Mucosa of rectum (tissue), 2 donors: Measurements from ENCODE around the gene CFAP99.

Source experiments
- H3K27ac ChIP-seq, 2 donors: one replicate each; pipeline ENCODE4 v1.7.0; 2013; ENCODE audit warnings: inconsistent platforms in 2 of 2, low read depth in 2 of 2, low read length in 2 of 2
- H3K27me3 ChIP-seq, 2 donors: one replicate each; pipeline ENCODE4 v1.7.0; 2013; ENCODE audit warnings: low read length in 2 of 2; ENCODE audit not compliant: control insufficient read depth in 2 of 2, insufficient read depth in 2 of 2
- H3K36me3 ChIP-seq, 2 donors: one replicate each; pipeline ENCODE4 v1.7.0; 2013; ENCODE audit warnings: low read length in 2 of 2; ENCODE audit not compliant: control insufficient read depth in 2 of 2, insufficient read depth in 2 of 2
- H3K4me1 ChIP-seq, 2 donors: one replicate each; pipeline ENCODE4 v1.7.0; 2013; ENCODE audit warnings: low read length in 2 of 2, mild to moderate bottlenecking in 1 of 2; ENCODE audit not compliant: control insufficient read depth in 2 of 2, insufficient read depth in 2 of 2
- H3K4me3 ChIP-seq, 2 donors: one replicate each; pipeline ENCODE4 v1.7.0; 2013; ENCODE audit warnings: low read length in 2 of 2
- H3K9ac ChIP-seq, 2 donors: one replicate each; pipeline ENCODE4 v1.7.0; 2013; ENCODE audit warnings: low read length in 2 of 2, low read depth in 1 of 2, mild to moderate bottlenecking in 1 of 2
- H3K9me3 ChIP-seq, 2 donors: one replicate each; pipeline ENCODE4 v1.7.0; 2013; ENCODE audit warnings: low read length in 2 of 2; ENCODE audit not compliant: control insufficient read depth in 2 of 2
- donor health status: healthy.
- donor health status: Normal muscosa, but diverticular disease.

CFAP99 gene

DNA sequence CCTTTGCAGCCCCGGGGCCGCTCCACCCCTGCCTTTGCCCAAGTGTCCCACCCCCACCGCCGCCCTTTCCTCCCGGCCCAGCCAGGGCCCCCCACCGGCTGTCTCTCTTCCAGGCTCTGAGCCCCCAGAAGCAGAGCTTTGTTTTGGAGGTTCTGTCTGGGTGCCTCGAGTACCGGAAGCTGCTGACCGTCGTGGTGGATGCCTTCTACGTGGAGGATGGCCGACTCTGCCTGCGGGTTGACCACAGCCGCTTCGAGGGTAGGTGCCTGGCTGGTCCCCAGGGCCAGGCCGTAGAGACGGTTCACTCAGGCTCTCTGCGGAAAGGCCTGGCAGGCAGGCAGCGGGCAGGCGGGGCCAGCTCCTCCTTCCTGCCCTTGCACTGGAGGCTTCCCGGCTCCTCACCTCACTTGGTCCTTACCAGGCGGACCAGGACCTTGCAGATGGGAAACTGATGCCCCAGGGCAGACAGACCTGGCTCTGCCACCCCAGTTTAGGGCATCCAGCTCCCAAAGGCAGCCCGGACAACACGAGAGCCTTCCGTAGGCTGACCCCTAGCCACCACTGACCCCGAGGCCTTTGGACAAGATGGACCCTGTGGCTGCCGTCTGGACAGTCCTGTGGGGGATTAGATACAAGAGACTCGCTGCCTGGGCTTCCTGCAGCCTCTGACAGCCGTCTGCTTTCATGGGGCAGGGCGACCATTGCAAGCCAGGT lies 18.2 kb downstream of the CFAP99 start:
- no peaks in the 10 kb centered on the region for H3K36me3 ChIP-seq
- H3K9ac ChIP-seq = no peak overlapping the region
- H3K4me3 ChIP-seq = no peak overlapping the region
- no peaks in the 10 kb centered on the region for H3K27me3 ChIP-seq
- H3K27ac ChIP-seq = no peak overlapping the region
- H3K9me3 ChIP-seq = no peaks in the 10 kb centered on the region
- H3K4me1 ChIP-seq = no peaks in the 10 kb centered on the region

- no peak overlapping the region for H3K27ac ChIP-seq
Observed at GRCh38 chr4:2437475-2438215, 18.9 kb downstream of the CFAP99 start.

GRCh38 chr4:2438822-2439718 lies 20.3 kb downstream of the CFAP99 start:
- Histone ChIP-seq H3K4me1 (no peaks in the 10 kb centered on the region), H3K9me3 (no peaks in the 10 kb centered on the region), H3K4me3 (no peak overlapping the region), H3K36me3 (no peaks in the 10 kb centered on the region), H3K27me3 (no peaks in the 10 kb centered on the region), H3K27ac (no peak overlapping the region), H3K9ac (no peak overlapping the region)

More at GRCh38 chr4:2437475-2438215, 18.9 kb downstream of the CFAP99 start:
- no peak overlapping the region for H3K4me3 ChIP-seq
- H3K9me3 ChIP-seq = no peaks in the 10 kb centered on the region
- no peaks in the 10 kb centered on the region for H3K27me3 ChIP-seq
- no peak overlapping the region for H3K9ac ChIP-seq
- no peaks in the 10 kb centered on the region for H3K4me1 ChIP-seq
- no peaks in the 10 kb centered on the region for H3K36me3 ChIP-seq

- Histone ChIP-seq H3K27me3 (no peaks in the 10 kb centered on the region), H3K9me3 (no peaks in the 10 kb centered on the region), H3K9ac (no peak overlapping the region)
Observed at GRCh38 chr4:2441393-2442174, 22.8 kb downstream of the CFAP99 start.

DNA sequence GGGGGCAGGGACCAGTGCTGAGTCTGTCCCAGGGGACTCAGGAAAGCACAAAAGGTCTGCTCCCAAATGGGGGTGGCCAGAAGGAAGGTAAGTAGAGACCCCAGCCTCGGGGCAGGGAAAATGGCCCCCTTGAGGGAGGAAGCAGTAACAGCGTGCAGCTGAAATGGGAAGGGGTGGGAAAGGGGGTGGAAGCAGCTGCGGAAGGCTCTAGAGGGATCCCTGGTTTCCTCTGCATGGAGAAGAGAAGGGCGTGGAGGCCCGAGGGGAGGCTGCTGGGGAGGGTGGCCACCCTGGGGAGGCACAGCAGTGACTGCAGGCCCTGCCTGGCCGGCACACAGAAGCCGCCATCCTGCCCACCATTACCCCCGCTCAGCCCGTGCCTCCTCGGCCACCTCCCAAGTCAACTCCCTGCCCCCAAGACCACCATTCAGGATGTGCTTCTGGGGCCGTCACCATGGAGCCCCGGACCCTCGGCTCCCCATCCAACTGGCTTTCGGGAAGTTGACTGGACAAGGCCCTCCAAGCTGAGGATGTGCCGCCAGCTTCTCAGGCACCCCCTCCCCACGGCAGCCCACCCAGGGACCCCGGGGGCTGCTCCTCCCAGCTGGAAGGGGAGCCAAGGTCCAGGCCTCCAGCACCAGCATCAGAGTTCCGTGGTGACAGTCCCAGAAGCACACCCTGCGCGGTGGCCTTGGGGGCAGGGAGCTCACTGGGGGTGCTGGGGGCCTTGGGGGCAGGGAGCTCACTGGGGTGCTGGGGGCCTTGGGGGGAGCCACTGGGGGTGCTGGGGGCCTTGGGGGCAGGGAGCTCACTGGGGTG lies 23.6 kb downstream of the CFAP99 start:
- Histone ChIP-seq H3K36me3 (no peaks in the 10 kb centered on the region), H3K27me3 (no peaks in the 10 kb centered on the region), H3K9me3 (no peaks in the 10 kb centered on the region), H3K4me3 (no peak overlapping the region), H3K4me1 (no peaks in the 10 kb centered on the region), H3K27ac (no peak overlapping the region), H3K9ac (no peak overlapping the region)

More at GRCh38 chr4:2441393-2442174, 22.8 kb downstream of the CFAP99 start:
- H3K27ac ChIP-seq = no peak overlapping the region
- H3K4me1 ChIP-seq = no peaks in the 10 kb centered on the region
- H3K36me3 ChIP-seq = no peaks in the 10 kb centered on the region
- H3K4me3 ChIP-seq = no peak overlapping the region

GRCh38 chr4:2443061-2443730 lies 24.4 kb downstream of the CFAP99 start:
- H3K4me3 ChIP-seq = no peak overlapping the region
- no peaks in the 10 kb centered on the region for H3K4me1 ChIP-seq
- H3K27me3 ChIP-seq = no peaks in the 10 kb centered on the region
- H3K27ac ChIP-seq = no peak overlapping the region
- H3K36me3 ChIP-seq = no peaks in the 10 kb centered on the region
- H3K9ac ChIP-seq = no peak overlapping the region
- H3K9me3 ChIP-seq = no peaks in the 10 kb centered on the region

- no peaks in the 10 kb centered on the region for H3K36me3 ChIP-seq
- no peaks in the 10 kb centered on the region for H3K27me3 ChIP-seq
- no peaks in the 10 kb centered on the region for H3K4me1 ChIP-seq
- H3K9me3 ChIP-seq = no peaks in the 10 kb centered on the region
- H3K9ac ChIP-seq = no peak overlapping the region
- H3K27ac ChIP-seq = no peak overlapping the region
- no peak overlapping the region for H3K4me3 ChIP-seq
Observed at GRCh38 chr4:2443956-2444740, 25.4 kb downstream of the CFAP99 start.

GRCh38 chr4:2445130-2445529 lies 26.4 kb downstream of the CFAP99 start:
- H3K36me3 ChIP-seq = no peaks in the 10 kb centered on the region

More at GRCh38 chr4:2445130-2445529, 26.4 kb downstream of the CFAP99 start:
- H3K9ac ChIP-seq = no peak overlapping the region
- no peaks in the 10 kb centered on the region for H3K4me1 ChIP-seq
- H3K9me3 ChIP-seq = no peaks in the 10 kb centered on the region
- H3K4me3 ChIP-seq = no peak overlapping the region
- H3K27me3 ChIP-seq = no peaks in the 10 kb centered on the region
- no peak overlapping the region for H3K27ac ChIP-seq
